GM18499 (cell line): ENCODE data around the gene SLC2A4RG.
"Not testable (repeated sequence)": the region's sequence is repeated elsewhere in the genome, so short reads cannot be mapped to it uniquely, and the experiment has no call there.

Experiments
- ATAC-seq: cut with Tn5 transposase; IDR thresholded peaks from one replicate; pipeline ENCODE4 v1.9.1; 2021; ENCODE audit warnings: moderate number of reproducible peaks; ENCODE audit not compliant: insufficient read depth, unreplicated experiment

Gene SLC2A4RG

GRCh38 chr20:63773571-63774241 lies 34.1 kb downstream of the SLC2A4RG start:
- no peak for ATAC-seq

GRCh38 chr20:63774306-63774705 lies 34.7 kb downstream of the SLC2A4RG start:
- ATAC-seq = no peak

GRCh38 chr20:63775096-63775978 lies 35.8 kb downstream of the SLC2A4RG start:
- no peak for ATAC-seq

- not testable (repeated sequence) for ATAC-seq
Measured at GRCh38 chr20:63776875-63777274, 37.3 kb downstream of the SLC2A4RG start.

DNA sequence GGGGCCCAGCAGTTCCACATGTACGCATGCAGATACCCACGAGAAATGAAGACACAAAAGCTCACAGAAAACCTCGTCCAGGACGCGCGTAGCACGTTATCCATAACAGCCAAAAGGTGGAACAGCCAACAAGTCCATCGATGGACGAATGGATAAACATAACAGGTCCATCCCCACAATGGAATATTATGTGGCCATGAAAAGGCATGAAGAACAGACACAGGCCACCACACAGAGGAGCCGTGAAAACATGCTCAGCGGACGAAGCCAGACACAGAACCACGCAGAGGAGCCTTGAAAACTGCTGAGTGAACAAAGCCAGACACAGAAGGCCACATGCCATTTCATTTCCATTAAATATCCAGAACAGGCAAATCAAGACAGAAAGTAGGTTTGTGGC lies 38.0 kb downstream of the SLC2A4RG start:
- no peak for ATAC-seq

DNA sequence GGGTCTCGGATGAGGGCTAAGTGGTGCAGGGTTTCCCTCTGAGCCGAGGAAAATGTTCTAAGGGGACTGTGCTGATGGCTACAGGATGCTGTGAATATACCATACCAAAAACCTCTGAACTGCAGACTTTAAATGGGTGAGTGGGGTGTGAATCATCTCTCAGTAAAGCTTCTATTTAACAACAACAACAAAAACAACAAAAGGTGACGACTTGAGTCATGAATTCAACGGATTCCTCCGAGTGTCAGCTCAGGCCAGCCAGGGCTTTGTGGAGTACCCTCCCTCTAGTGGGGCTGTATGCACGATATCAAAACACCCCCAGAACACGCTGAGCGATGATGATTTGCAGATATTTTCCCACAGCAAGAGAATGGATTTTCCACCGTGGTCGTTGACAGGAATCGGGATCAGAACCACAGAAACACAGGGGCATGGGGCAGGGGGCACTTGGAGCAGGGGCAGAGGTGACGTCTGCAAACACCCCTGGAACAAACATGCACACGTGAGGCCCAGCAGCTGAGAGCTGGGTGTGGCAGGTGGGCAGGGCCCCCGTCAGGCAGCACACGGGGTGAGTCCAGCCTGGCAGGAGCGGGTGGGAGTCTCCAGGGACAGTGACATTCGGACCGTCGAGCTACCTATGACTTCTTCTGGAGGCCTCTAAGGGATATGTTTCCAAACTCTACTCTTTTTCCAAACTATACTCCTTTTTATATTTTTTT lies 38.6 kb downstream of the SLC2A4RG start:
- ATAC-seq = no peak

DNA sequence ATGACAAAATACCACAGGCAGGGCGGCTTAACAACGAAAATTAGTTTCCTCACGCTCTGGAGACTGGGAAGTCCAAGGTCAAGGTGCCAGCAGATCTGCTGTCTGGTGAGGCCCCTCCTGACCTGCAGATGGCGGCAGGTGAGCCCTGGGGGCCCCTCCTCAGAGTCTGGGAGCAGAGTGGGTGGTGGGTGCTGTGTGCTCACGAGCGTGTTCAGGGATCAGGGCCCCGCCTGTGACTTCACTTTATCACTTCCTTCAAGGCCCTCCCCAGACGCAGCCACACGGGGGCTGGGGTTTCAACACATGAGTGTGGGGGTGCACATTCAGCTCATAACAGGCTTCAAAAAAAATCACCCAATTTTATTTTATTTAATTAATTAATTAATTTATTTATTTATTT lies 39.3 kb downstream of the SLC2A4RG start:
- no peak for ATAC-seq

DNA sequence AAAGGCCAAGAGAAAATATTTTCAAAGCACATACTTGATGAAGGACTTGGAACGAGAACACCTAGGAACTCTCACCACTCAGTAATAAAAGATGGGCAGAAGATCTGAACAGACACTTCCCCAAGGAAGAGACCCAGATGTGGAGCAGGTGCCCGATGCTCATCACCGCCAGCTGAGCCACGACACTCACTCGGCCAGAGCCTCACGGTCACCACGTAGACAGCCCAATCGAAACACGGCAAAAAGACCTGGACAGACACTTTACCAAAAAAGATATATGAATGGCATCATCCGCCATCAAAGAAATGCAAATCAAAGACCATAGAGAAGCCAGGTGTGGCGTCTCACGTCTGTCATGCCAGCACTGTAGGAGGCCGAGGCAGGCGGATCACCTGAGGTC lies 41.6 kb downstream of the SLC2A4RG start:
- ATAC-seq = no peak

DNA sequence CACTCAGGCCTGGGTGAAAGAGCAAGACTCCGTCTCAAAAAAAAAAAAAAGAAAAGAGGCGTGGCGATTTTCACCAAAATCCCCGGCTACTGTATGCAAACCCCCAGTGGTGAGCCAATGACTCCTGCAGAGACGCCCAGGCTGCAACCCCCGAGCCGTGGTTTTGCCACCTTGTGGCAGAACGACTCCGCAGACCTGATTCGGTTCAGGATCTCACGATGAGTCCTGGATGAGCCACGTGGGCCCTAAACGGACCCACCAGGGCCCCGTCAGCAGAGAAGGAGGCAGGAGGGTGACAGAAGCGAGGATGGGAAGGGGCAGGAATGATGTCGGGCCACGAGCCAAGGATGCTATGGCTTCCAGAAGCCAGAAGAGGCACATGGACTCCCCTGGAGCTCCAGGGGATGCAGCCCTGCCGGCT lies 42.5 kb downstream of the SLC2A4RG start:
- no peak for ATAC-seq

DNA sequence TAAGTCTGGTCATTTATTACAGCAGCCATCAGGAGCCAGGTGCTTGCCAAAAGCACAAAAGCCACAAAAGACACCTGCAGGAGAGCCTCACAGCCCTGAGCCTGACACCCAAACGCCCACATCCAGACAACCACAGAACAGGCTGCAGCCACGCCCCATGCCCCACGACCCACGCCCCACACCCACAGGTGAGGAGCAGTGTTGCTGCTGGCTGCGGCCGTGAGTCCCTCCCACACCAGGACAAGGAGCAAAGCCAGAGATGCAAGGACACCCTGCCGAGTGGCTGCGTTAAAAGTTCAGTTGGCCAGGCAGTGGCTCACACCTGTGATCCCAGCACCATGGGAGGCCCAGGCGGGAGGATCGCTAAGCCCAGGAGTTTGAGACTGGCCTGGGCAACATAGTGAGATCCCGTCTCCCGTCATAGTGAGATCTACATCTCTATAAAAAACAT lies 43.0 kb downstream of the SLC2A4RG start:
- no peak for ATAC-seq

DNA sequence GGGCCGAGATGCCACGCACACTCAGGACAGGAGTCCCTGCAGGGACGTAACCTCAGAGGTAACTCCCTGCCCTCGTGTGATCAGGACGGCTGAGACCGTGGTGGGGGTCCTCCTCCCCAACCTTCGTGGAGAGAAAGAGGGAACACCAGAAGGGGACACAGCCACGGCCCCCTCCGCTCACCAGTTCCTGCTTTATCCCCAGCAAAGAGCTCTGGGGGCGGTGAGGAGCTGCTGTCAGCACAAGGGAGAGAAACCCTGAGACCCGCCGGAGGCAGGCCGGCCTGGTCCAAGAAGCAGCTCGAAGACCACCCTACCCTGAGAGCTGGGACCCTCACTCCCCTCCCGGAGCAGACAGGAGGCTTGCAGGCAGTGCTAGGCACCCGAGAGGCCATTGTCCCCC lies 44.4 kb downstream of the SLC2A4RG start:
- no peak for ATAC-seq

GRCh38 chr20:63785691-63786131 lies 46.1 kb downstream of the SLC2A4RG start:
- no peak for ATAC-seq

GRCh38 chr20:63787302-63787701 lies 47.7 kb downstream of the SLC2A4RG start:
- no peak for ATAC-seq

DNA sequence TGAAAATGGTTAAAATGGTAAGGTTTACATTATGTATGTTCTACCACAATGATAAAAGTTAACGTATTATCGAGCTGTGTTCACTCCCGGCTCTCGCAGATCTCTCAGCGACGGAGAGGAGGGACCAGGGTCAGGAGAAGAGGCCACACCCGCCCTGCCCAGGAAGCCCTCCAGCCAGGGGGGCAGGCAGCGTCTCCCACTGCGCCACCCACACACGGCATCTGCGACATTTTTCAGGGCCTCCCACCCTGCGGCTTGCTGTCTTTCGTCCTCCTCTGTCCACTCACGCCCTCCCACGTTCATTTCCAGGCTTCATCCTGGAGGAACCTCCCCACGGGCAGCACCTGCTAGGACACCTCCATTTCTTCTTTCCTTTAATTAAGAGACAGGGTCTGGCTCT lies 48.2 kb downstream of the SLC2A4RG start:
- ATAC-seq = no peak

- ATAC-seq = no peak
Measured at GRCh38 chr20:63789836-63790571, 50.4 kb downstream of the SLC2A4RG start.

- no peak for ATAC-seq
Measured at GRCh38 chr20:63790572-63791168, 51.1 kb downstream of the SLC2A4RG start.

- no peak for ATAC-seq
Measured at GRCh38 chr20:63791497-63792156, 52.1 kb downstream of the SLC2A4RG start.

DNA sequence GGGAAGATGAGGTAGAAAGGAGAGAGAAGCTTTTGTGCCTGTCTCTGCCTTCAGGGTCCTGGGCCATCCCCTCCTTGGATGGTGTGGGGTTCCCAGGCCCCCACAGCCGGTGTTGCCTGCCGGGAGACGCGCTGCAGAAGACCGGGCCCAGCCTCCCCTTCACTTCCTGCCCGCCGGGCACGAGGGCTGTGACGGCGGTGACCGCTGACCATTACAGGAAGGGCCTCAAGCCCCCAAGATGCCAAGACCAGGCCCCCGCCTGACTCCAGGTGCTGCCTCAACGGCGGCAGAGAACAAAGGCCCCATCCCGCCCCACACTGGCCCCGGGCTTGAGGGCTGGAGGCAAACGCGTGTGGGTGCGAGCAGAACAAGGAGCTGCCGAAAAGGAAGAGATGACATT lies 53.3 kb downstream of the SLC2A4RG start:
- no peak for ATAC-seq
